A549 (cell line): ENCODE results near the gene STAMBP.

Source experiments
- CBX8 ChIP-seq: fragments of 200-600 bp; sonication (generic); IDR thresholded peaks from 2 replicates; pipeline ENCODE4 v1.6.1; 2016
- KDM1A ChIP-seq: fragments of 200-600 bp; sonication (generic); IDR thresholded peaks from 2 replicates; pipeline ENCODE4 v1.6.1; 2016; ENCODE audit warnings: low read depth, mild to moderate bottlenecking
- POLR2A ChIP-seq: IDR thresholded peaks from 2 replicates; pipeline ENCODE4 v1.6.1; 2012; ENCODE audit warnings: mild to moderate bottlenecking, low read length
- TF ChIP-seq, protein P1 (sequence below): fragments of >200 bp; sonication (Bioruptor Twin); formaldehyde crosslinking; IDR thresholded peaks from 3 replicates; pipeline ENCODE4 v1.5.1; 2016
- TF ChIP-seq, protein P2 (sequence below): IDR thresholded peaks from 2 replicates; pipeline ENCODE4 v1.6.1; 2012

DNA sequence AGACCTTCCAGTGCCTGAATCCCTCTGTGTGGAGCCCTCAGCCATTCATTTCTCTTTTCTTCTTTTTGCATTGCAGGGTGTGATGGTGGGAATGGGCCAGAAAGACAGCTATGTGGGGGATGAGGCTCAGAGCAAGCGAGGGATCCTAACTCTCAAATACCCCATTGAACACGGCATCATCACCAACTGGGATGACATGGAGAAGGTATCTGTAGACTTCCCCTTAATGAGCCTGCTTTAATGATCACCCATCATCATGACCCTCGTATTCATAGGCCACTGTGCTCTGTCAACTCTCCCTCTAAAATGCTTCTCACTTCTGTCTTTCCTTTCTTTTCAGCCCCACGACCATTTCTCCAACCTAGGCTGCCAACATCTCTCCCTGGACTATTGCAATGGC is 73.5 kb downstream of the STAMBP start:
- TF ChIP-seq, protein P1, sequence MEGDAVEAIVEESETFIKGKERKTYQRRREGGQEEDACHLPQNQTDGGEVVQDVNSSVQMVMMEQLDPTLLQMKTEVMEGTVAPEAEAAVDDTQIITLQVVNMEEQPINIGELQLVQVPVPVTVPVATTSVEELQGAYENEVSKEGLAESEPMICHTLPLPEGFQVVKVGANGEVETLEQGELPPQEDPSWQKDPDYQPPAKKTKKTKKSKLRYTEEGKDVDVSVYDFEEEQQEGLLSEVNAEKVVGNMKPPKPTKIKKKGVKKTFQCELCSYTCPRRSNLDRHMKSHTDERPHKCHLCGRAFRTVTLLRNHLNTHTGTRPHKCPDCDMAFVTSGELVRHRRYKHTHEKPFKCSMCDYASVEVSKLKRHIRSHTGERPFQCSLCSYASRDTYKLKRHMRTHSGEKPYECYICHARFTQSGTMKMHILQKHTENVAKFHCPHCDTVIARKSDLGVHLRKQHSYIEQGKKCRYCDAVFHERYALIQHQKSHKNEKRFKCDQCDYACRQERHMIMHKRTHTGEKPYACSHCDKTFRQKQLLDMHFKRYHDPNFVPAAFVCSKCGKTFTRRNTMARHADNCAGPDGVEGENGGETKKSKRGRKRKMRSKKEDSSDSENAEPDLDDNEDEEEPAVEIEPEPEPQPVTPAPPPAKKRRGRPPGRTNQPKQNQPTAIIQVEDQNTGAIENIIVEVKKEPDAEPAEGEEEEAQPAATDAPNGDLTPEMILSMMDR, result no peak
- TF ChIP-seq POLR2A, result no peak
- TF ChIP-seq, protein P2, sequence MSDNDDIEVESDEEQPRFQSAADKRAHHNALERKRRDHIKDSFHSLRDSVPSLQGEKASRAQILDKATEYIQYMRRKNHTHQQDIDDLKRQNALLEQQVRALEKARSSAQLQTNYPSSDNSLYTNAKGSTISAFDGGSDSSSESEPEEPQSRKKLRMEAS, result no peak
- no peak for TF ChIP-seq KDM1A
- TF ChIP-seq CBX8, result no peak
